HG03280 (cell line): ENCODE results near the gene SLC1A3.

ENCODE experiments used
- ATAC-seq: cut with Tn5 transposase; IDR thresholded peaks from one replicate; pipeline ENCODE4 v1.9.1; 2021; ENCODE audit warnings: mild to moderate bottlenecking, moderate library complexity; ENCODE audit not compliant: unreplicated experiment

Gene SLC1A3

DNA sequence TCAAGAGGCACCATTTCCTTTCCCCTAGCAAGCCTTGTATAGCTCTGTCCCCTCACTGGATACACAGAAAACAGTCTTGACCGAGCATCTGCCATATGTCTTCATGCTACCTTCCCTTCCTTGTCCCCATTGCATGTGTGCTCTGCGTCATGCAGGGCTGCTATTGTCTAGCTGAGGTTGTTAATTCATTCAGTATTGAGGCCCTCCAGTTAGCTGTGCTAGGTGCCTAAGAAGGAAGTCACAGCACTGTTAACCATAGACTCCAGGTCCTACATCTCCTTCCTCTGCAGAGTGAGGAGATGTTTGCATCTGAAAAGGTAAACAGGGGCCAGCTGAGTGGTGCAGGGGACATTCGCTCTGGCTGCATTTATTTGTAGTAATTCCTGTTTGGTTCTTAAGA is 48.2 kb downstream of the SLC1A3 start:
- no peak for ATAC-seq

DNA sequence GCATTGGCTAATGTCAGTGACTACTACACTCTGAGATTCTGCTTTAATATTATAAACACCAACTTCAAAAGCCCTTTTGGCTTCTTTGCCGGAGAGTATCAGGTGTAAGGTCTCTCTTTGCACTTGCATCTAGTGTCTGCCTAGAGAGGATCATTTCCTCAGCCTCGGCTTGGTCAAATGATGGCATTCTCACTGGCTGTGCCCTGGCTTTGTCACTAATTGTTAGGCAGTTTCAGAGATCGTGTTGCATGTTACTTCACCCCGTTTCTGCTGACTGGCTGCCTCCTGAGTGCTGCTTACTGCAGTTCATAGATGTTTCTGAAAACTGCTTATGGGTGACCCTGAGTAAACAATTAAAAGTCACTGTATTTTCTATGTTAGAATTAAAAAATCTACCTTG is 48.8 kb downstream of the SLC1A3 start:
- ATAC-seq, result no peak

DNA sequence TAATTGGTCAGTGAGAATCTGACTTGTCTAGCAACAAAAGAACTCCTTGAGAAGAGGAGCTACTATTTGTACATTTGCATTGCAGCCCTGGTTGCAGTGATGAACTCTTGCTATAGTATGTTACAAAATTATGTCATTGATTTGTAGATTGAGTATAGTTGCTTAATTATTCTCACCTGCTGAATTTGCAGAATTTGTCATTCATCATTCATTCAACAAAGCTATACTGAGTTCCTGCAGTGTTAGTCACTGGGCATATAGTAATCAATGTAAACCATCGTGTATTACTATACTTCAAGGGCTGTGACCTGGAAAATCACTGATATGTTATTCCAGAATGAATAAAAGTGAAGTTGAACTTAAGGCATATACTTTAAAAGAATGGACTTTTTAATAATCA is 50.1 kb downstream of the SLC1A3 start:
- ATAC-seq, result no peak

DNA sequence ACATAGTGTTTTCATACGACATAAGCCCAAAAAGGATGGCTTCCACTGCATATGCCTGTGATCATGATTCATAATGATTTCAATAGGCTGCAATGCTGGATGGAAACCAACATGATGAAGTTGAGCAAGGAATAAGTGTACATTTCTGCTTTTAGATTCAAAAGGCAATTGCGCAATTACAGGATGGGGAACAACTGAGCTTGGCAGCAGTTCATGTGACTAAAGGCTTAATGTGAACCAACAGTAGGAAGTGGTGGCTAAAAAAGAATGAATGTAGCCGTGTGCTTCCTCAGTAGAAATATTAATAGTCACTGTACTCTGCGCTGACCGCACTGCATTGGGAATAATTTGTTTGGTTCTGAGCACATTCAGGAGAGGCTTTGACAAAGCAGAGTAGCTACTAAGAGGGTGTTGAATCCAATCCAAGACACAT is 51.2 kb downstream of the SLC1A3 start:
- no peak for ATAC-seq

DNA sequence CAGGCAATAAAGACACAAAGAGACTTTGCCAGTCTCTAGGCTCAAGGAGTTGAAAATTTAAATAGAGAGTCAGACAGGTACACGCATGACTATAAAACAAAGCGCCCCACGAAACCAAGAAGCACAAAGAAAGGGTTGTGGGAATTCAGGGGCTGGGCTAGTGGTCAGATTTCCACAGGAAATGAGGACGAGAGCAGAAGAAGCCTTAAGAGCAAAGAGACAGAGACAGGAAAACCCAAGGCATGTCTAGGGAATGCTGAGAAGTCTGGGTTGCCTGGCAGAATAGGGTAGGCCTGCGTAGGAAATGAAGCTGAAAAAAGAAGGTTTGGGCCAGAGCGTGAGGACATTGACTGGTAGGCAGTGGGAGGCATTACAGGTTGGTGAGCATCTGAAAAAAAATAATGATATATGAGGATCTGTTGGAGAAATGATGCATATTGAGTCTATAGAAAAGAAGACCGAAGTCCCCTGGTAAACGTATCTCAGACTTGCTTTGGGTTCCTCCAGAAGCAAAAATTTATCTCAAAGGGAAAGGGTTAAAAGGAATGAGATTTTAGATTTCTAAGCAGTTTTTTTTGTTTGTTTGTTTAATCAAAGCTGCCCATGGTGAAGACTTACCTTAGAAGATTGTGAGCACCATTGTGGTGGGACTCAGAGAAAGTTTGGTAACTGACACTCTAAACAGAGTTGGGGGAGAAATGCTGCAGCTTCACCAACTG is 51.8 kb downstream of the SLC1A3 start:
- ATAC-seq, result no peak

DNA sequence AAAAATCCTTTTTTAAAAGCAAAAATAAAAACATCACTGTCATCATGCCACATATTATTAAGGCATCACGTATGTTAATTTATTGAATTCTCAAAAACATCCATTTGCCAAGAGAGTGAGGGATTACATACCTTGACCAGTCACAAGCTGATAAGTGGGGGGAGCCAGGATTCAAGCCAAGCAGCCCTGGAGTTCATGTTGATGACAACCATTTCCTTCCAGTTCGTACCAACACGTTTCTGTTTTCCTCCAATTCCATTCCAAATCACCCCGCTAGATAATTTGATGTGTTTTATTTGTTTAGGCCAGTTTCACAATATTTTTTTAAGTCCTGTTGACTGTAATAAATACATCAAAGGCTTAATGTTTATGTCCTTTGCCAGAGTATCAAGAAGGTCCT is 53.0 kb downstream of the SLC1A3 start:
- no peak for ATAC-seq

DNA sequence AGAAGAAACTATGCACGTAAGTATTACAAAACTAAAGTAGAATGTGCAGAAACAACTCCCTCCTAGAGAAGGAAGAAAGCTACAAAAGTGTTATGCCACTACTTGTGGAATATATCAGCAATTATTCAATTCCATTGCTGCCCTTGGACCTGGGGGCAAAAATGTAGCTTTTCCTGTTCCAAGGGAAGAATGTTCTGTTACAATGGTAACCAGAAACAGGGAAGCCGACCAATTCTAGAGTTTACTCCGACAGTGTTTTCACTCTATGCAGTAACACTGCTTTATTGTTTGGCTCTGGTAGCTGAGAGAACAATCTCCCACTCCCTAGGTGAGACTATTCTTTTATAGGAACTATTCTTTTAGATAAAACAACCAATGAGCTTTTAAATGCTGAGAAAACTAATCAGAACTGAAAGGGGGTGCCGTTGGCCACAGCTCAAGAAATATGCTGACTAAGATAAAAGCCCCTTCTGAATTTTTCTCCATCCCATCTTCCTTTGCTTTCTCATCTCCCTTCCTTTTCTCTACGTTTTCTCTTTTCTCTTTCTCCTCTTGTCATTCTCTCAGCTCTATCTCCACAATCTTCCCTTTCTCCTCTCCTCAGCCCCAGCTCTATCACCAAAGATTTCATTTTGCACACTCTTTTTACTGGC is 54.1 kb downstream of the SLC1A3 start:
- ATAC-seq, result no peak

DNA sequence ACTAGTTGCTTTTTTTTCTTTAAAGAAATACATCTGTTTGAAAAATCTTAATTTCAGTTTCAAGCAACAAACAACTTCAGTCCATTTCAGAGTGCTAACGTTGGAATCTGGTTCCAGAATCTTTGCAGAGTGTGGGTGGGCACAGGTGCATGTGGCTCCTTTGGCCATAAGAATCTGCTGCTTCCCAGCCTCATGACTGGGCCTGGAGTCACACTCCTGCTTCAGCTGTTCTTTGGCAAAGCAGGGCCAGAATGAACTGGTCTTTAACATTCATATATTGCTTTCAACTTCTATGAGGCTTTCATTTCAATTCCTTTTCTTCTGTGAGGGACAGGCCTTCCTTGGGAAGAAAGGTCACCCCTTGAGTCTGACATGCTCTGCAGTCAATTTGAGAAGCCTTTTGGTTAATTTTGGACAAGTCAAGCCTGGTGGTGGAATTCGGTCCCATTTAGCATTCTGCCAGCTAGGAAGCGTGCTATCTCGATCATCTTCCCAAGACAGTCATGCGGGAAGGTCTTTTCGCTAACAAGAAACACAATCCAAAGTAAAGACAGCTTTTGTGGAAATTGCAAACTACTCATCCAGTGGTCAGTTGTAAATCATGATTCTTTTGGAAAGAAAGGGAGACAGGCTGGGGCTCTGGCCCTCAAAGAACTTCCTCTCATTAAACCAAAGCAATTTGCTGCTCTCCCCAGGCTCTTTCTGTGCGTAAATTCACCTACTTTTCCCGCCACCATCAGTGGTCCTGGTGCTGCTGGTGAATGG is 55.2 kb downstream of the SLC1A3 start:
- ATAC-seq, result no peak

DNA sequence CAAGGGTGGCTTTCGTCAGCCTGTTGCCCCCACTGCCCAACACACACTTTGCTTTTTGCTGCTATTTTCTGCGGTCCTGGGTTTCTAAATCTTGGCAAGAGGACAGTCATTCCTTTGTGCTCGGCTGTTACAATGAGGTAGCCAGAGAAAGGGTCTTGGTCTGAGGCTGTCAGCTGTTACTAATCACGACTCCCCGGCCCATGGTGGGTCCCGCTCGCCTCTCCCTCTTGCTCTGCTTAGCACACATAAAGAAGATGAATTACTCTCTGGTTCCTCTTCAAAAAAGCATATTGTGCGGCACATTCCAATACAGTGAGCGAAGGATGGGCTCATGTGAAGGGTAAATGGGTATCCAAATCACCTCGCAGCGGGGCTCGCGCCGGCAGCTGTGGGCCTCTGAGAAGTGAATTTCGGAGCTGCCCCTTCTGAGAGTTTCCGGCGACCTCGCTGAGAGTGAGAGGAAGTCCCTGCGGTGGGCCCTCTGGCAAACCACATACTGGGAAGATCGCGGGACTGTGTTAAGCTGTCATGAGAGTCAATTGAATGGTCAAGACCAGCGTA is 56.0 kb downstream of the SLC1A3 start:
- ATAC-seq, result no peak

DNA sequence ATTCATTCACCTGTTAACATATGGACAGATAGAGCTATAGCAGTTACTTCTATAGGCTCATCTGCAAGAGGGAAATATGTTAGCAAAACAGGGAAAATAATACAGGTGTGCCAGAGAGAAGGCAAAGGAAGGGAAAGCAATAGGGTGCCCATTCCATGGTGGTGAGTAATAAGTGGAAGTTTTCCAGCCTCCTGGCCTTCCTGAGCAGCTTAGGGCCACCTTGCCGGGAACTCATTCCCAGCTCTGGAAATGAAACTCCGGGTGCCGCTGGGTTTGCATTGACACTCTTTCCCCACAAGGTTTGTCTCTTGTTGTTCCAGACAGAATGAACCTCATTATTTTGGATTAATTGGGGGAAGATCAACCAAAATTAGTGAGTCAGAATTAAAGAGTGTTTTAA is 58.4 kb downstream of the SLC1A3 start:
- ATAC-seq, result no peak

DNA sequence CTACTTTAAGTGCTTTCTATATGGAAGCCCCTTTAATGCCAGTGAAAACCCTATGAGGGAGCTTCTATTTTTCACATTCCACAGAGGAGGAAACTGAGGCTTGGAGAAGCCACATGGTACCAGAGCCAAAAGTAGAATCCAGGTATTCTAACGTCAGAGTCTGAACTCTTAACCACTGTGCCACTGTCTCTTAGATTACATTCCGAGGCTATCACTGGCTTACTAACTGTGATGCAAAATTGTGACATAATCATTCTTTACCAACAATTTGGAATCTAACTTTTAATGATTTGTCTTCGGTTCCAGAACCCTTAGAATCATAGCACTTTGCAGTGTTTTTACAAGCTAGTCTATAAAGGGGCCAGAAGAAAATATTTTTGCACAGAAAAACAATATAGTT is 59.2 kb downstream of the SLC1A3 start:
- no peak for ATAC-seq

DNA sequence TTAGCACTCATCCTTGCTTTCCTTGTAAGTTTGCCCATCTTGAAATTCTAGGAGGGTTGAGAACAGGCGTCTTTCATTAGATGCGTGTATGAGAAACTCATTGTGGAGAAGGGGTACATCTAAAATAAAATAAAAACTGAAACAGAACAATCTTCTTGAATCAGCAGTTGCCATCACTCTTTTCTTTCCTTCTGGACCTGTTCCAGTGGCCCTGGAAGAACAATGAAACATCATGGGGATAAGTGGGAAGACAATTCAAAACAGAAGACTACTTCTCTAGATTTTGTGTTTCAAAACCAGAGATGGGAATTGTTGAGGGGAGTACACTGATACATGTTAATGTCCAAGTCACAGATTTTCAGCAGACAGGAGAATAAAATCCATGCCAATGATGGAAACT is 59.9 kb downstream of the SLC1A3 start:
- ATAC-seq, result no peak

DNA sequence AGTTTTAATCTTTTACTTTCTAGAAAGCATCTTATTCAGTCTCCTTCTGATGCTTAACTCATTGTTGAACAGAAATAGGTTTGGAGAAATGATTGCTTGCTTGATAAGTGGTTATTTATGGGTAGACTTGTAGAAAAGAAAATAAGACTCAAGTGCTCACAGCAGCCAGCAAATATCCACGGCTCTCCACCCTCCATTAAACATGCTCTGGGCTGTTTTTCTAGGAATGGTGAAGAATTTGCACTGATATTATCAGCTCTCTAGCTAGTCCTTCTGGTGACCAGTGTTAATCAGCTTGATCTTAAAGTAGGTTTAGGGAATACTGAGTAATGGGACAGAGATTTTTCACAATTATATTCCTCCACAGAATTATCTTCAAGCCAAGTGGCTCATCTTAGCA is 60.6 kb downstream of the SLC1A3 start:
- ATAC-seq, result no peak

DNA sequence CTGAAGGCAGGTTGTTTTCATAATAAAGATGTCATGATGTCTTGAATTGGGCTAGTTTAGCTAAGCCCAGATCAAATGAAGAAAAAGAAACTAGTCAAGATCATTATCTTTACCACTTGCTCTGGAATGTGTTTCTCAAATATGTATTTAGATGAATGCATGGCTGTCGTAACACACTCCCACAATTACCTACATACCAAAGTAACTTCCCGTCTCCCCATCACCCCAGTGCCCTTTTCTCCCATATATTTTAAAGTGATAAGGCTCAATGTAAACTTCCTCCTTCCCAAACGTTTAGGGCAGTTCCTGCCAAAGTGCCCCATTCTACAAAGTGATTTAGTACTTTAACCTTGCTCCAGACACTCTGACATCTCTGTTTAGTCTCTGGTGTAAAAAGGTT is 61.4 kb downstream of the SLC1A3 start:
- no peak for ATAC-seq

DNA sequence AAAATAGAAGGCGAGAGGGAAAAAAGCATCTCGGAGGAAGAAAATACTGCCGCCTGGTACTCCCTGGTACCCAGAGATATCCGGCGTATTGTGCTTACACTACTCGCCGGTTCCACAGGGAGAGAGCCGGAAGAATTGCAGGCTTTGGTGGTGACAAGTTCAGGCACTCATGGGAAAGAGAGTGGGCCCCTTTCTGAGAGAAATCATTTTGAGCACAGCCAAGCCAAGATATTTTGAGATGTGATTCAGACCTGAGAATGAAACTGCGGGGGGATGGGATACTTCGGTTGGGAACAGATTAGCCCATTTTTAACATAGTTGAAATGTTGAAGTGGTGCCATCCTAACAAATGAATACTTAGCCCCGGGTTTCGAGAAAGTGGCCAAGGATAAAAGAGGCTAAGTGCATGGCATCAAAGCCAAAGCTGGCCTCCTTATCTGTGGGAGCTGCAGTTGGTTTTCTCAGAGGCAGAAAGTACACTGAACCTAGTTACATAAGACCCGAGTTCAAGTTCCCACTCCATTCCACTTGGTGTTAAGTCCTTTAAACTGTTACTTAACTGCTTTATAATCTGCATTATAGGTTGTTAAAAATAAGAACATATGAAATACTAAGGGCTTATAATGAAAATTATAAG is 62.7 kb downstream of the SLC1A3 start:
- ATAC-seq, result no peak

DNA sequence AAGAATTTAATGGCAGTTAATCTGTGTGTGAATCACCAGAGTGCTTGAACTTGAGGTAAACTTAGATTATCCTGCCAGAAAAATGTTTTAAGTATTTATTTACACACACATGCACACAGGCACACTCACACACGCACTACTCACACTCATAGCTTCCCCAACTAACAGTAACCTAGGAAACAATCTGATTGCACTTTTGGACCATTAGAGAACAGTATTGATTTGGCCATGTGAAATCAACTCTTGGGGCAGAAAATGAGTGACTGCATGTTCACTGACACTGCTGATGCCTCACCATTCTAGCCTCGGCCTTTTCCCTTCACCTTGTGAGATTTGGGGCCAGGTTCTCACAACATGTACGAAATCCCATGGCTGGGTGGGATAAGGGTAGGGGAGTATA is 64.1 kb downstream of the SLC1A3 start:
- no peak for ATAC-seq

DNA sequence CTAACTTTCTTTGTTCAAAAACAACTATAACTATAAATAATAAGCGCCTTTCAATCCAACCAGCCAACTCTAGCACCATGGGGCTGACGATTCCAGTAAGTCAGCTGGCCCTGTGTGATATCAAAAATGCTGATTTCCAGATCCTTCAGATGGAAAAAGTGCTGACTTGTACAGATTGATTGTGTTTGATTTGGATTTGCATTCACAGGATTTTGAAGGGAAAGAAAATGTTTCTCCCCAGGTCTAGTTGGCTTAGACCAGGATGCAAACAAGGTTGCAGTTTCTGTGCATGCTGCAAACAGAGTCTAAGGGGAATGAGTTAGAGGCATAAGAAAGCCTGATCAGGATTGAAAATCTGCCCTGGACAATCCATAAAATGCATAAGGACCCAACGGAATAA is 68.9 kb downstream of the SLC1A3 start:
- no peak for ATAC-seq

DNA sequence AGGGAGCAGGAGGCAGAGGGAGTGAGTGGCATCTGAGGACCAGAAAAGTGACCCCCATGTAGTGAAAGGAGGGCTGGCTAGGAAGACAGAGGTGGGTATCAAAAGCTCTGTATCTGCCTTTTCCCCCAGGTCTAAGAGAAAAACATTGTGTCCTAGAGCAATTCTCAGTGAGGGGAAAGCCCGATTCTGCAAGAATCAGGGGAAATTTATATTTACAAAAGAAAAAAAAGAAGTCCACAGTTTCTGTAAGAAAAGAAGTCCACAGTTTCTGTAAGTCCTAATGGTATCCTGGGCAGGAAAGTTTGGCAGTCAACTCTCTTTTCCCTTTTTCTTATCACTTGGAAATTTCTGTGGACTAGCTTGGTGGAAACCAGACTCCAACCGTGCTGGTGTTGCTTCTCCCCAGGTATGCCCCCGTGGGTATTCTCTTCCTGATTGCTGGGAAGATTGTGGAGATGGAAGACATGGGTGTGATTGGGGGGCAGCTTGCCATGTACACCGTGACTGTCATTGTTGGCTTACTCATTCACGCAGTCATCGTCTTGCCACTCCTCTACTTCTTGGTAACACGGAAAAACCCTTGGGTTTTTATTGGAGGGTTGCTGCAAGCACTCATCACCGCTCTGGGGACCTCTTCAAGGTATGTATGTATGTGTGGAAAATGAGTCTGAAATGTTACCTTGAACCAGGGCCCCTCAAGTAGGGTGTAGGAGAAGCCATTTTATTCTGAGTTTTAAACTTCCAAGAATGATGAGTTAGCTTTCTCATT is 73.0 kb downstream of the SLC1A3 start:
- ATAC-seq, result no peak

DNA sequence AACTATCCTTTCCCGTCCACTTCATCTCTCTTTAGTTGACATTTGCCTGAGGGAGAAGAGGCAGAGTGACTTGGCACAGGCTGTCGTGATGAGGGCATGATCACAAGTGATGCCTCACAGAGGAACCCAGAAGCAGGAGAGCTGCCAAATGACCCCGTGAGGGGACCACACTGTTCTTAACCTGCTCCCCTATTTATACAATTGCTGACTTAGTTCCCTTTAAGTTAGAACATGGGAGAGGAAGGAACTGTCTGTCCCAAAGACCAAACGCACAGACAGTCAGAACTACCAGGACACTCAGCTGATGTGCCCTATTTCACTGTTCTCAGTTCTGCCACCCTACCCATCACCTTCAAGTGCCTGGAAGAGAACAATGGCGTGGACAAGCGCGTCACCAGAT is 73.7 kb downstream of the SLC1A3 start:
- no peak for ATAC-seq

DNA sequence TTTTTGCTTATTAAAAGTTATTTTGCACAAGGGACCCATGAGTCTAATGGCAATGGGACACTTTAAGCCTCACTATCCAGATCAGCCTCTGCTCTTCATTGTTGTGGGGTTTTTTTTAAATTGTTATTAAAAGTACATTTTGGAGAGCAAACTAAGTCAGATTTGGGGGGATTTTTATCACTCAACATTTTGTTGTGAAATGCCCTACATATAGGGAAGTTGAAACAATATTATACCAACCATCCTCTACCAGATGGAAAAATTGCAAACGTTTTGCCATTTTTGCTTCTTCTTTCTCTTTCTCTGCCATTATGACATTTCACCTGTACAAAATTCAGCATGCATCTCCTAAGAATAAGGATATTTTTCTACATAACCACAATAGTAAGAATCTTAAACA is 75.3 kb downstream of the SLC1A3 start:
- ATAC-seq, result no peak

DNA sequence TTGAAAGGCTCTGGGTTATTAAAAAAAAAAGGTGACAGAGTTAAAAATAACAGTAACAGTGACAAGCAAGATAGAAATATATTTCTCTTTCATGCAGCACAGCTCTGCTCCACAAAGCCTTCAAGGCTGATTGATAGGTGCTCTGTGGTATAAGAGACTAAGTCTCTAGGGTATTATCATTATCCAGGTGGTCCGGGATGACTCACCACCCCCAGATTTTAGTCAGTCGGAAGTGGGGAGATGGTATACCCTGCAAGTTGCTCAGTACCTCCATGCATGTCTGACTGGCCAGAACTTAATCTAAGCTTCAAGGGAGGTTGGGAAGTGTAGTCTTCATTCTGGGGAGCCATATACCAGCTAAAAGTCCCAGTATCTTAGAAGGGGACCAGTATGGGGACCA is 76.1 kb downstream of the SLC1A3 start:
- ATAC-seq, result no peak
